Hematopoietic multipotent progenitor cell treated with erythropoietin and hydrocortisone succinate and interleukin-3 and kit ligand, for 6 days (in vitro differentiated cells): ENCODE measurements around the gene RENBP.
"Not testable (repeated sequence)": the region's sequence is repeated elsewhere in the genome, so short reads cannot be mapped to it uniquely, and the experiment has no call there.

Experiments used
- DNase-seq: peaks from one replicate; pipeline ENCODE4 v3.0.0-alpha.2; 2015

Gene RENBP

DNA sequence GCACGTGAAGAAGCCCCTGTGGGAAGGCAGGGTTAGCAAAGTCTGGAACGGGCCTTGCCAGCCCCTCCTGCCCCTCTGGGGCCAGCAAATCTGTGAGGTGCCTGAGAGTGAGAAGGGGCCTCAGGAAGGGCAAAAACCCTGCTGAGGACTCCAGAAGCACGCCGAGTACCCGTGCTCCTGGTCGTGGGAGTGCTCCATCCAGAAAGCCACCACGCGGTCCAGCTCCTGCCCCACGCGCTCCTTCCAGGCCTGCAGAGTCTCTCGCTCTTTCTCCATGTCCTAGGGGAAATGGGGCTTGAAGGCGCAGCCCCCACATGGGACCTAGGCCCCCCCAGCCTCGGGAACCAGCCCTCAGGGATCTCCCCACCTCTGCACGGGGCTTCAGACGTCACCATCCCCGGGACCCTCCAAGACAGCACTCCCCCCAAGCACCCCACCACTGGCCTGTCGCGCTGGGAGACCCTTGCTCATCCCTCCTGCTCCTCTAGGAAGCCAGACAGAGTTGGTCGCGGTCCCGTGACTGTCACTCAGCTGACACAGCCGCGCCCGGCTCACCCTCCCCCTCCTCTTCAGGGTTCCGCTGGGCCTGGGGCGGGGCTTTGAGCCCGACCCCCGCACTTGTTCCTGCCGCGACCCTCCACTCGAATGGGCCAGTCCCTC, at the start of gene RENBP:
TSS of gene RENBP (minus strand) at position 504 of the 660 bp plus-strand sequence. CDS start at position 471, 33 bp downstream.
- peak; percentile 78 for DNase-seq

DNA sequence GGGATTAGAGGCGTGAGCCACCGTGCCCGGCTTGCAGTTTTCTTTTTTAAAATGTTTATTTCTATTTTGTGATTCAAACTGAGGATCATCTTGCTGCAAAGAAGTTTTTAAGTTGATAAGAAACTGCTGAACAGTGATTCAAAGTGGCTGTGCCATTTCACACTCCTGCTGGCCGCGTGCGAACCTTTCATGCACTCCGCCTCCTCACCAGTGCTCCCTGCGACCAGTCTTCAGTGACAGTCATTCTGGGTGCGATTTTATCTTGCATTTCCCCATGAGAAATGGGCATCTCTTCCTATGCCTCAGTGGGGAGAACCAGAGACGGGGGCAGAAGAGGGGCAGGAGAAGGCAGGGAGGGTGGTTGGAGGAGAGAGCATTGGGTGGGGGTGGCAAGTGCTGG, 49.5 kb upstream of the RENBP start:
- DNase-seq, result no peak

DNA sequence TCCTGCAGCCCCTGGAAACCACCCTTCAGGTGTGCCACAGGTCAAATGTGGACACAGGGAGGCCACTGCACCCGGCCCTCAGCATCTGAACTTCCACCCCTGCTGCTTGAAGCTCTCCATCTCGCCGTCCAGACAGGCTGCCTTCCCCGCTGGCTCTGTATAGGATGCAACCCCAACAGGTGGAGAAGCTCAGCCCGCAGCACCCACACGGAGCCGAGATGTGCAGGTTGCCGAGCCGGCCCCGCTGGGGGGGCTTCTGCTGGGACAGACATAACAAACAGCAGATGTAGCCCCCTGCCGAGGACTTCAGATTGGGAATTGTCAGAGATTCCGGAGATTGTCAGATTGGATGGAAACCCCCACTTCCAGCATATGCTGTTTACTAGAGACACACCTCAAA, 48.6 kb upstream of the RENBP start:
- no peak for DNase-seq

DNA sequence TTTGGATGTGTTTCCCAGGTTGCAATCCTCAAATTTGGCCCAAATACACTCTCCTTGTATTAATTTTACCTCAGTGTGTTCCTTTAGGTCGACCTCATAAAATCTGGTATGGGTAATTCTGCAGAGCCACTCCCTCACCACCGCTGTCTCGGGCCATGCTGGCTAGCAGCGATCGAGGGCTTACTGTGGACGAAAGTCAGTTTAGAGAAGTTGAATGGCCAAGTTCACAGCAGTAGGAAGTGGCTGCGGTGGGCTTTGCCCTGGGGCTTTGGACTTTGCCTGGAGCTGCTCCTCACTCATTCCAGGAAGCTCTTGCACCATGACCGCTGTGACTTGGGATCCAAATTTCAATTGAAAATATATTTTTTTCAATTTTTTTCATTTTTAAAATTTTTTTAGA, 47.7 kb upstream of the RENBP start:
- no peak for DNase-seq

DNA sequence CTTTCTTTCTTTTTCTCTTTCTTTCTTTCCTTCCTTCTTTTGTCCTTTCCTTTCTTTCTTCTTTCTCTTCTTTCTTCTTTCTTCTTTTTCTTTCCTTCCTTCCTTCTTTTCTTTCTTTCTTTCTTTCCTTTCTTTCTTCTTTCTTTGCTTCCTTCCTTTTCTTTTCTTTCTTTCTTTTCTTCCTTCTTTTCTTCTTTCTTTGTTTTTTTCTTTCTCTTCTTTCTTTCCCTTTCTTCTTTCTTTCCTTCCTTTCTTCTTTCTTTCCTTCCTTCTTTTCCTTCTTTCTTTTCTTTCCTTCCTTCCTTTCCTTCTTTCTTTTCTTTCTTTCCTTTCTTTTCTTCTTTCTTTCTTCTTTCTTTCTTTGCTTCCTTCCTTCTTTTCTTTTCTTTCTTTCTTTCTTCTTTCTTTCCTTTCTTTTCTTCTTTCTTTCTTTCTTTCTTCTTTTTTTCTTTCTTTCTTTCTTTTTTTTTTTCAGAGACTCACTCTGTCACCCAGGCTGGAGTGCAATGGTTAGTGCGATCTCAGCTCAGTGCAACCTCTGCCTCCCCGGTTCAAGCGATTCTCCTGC, 46.7 kb upstream of the RENBP start:
- DNase-seq, result no peak

DNA sequence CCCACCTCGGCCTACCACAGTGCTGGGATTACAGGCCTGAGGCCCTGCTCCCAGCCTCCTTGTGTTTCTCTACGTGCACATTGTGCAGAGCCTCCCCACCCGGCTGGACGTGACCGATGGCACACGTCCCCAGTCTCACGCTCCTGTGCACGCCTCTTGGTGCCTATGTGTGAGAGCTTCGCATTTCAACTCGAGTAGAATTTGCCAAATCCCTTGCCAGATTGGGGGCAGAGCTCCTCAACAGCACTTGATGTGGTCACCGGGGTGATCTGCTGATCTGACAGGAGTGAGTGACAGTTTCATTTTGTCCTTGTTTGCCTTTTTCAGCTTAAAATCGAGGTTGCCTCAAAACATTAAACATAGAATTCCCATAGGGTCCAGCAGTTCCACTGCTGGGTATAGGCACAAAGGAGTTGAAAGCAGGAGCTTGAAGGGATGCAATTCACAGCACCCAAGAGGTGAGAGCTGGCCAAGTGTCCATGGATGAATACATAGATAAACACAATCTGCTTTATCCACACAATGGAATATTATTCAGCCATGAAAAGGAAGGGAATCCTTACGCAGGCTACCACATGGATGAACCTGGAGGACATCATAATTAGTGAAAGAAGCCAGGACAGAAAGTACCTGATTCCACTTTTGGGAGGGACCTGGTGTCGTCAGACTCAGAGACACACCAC, 45.7 kb upstream of the RENBP start:
- DNase-seq, result no peak

DNA sequence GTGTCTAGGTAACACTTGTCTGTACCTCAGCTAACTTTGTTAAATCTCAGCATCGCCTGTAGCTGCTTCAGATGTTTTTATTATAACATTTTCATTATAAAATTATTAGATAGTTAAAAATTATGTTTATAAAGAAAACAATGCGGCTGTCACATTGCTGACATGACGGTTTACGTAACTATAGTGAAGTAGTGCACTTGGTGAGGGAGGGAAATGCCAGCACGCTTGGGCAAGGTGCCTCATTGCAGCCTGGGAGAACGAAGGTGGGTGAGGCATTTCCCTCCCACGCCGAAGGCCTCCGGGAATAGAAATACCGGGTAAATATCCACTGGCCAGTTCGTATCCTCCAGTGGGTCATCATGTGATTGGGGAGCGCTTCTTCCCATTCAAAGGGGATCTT, 44.0 kb upstream of the RENBP start:
- no peak for DNase-seq

DNA sequence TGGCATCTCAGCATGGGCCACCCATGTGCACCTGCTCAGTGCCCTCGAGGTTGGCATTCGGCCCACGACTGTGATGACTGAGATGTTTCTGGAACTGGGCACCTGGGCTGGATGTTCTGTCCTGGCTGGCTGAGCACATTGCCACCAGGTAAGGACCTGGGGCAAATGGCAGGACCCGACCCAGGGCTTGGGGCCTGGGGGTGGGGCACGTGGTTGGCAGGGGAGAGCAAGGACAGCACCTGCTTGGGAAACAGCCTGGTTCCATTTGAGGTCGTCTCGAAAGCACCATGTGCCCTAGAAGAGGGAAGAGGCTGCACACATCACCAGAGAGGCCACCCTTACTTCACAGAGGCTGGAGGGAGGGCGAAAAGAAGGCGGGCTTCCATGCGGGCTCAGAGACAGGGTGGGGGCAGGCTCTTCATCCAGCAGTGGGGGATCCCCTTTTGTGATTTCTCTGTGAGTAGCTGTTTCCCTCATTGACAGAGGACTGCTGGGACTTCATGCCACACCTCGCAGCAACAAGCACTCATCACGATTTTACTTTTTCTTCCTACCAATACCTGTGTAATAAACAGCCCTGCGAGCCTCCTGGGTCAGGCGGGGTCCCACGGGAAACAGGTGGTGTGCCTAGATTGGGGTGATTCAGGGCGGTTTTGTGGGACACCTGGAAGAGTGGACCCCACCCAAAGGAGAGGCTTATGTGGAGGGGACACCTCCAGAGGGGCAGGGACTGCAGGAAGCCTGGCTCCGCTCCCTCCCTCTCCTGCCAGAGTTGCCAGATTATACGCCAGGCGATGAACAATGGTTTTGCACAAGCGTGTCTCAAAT, 40.1 kb upstream of the RENBP start:
- peak; percentile 49 for DNase-seq

DNA sequence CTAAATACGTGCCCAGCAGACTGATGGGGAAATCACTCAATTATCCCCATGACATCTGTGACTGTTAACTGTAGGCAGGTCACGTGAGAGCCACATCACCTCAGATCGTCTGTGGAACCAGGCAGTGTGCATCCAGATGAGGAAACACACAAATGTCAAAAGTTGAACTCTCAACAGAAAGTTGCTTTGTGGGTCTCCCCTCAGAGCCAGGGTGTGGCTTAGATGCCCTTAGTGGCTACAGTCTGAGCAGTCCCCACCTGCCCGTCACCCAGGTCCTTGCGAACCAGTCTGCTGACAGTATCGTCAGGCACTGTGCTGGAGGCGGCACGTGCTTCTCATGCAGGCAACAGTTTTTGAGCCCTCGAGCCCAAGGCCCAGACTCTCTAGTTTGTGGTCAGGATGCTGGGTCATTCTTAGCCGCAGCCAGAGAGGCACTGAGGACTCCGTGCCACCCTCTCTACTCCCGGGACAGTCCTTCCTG, 38.9 kb upstream of the RENBP start:
- DNase-seq, result no peak

DNA sequence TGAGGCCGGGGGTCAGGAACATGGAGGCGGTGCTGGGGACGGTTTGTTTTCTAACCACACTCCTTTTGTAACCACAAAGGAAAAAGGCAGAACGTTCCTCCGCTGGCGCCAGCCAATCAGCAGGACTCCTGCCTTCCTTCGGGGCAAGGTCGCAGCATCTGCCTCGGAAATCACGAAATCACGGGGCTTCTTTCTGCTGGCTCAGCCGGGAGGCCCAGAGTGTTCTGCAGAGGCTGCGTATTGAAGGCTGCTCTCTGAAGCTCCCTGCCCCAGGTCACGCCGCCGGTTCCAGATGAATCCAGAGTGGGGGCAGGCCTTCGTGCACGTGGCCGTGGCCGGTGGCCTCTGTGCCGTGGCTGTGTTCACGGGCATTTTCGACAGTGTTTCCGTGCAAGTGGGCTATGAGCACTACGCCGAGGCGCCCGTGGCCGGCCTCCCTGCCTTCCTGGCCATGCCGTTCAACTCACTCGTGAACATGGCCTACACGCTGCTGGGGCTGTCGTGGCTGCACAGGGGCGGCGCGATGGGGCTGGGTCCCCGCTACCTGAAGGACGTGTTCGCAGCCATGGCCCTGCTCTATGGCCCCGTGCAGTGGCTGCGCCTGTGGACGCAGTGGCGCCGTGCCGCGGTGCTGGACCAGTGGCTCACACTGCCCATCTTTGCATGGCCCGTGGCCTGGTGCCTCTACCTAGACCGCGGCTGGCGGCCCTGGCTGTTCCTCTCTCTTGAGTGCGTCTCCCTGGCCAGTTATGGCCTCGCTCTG, 37.5 kb upstream of the RENBP start:
- DNase-seq, result peak; percentile 75

DNA sequence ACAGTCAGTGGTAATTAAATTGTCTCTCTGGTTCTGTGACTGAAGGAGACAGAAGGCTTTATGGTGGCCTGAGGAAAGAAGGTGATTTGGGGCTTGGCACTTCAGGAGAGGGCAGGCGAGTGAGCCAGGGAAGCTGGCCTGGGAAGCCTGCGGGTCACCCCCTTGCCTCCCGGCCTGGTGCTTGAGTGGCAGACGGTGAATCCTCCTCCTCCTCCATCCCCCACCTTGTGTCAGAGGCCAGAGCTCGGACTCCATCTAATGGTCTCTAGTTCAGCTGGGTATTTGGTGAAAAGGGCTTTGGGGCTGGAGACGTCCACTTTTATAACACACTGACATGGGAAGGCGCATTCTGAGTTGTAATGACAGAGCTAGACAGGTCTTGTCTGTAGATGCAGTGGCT, 36.8 kb upstream of the RENBP start:
- no peak for DNase-seq

DNA sequence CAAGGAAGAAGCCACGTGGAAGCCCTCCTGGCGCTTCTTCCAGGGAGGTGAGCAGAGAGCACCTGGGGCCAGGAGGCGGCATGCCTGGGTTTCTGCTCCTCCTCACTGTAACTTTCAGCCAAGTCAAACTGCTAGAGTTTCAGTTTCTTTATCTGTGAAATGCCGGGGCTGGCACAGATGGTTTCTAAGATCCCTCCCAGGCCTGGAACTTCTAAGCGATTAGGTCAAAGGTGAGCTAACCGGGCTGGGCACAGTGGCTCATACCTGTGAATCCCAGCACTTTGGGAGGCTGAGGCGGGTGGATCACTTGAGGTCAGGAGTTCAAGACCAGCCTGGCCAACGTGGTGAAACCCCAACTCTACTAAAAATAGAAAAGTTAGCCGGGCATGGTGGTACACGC, 36.0 kb upstream of the RENBP start:
- DNase-seq, result not testable (repeated sequence)

DNA sequence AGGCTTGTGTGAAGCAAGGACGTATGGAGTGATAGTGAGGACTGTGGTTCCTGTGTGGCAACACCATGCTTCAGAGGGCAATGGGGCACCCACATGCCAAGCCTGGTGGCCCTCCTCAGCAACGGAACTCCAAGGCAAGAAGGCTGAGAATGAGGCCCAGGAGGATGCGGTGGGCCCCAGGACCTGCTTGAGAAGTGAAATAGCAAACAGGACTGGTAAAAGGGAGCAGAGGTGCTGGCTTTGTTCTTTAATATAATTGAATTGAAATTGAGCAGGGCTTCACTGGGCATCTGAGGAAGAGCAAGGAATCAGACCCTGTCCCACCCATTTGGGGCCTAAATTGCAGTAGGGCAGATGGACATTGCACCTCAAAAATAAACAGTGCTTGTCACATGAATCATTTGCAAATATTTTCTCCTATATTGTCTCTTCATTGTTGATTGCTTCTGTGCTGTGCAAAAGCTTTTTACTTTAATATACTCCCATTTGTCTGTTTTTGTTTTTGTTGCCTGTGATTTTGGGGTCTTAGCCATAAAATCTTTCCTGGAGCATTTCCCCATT, 30.4 kb upstream of the RENBP start:
- peak; percentile 34 for DNase-seq

DNA sequence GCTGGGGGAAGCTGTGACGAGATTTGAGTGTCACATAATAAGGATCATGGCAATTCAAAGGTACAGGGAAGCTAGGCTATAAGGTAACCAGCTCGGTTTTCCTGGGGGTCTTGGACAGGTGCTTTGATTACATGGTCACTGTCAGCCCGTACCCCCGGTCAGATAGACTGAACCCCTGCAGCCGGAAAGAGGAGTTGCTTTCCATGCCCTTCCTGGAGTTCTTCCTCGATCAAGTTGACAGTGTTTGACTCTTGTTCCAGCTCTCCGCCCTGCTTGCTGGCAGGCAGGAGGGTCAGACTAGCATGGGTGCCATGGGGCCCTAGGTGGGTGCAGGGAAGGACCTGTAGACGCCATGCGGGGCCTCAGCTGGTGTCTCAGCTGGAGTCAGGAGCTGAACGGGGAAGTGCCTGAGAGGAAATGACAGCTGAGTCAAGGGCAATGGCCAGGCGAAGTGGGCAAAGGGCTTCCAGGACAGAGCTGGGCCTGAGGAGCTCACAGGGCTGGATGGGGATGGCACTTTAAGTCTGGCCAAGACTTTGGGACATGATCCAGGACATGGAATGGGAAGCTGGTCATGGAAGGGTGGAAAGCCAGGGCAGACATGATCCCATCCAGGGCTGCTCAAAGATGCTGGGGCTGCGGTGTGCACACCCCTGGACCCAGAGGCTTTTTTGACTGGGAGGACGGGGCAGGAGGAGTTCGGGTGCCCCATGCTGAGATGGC, 29.7 kb upstream of the RENBP start:
- no peak for DNase-seq

DNA sequence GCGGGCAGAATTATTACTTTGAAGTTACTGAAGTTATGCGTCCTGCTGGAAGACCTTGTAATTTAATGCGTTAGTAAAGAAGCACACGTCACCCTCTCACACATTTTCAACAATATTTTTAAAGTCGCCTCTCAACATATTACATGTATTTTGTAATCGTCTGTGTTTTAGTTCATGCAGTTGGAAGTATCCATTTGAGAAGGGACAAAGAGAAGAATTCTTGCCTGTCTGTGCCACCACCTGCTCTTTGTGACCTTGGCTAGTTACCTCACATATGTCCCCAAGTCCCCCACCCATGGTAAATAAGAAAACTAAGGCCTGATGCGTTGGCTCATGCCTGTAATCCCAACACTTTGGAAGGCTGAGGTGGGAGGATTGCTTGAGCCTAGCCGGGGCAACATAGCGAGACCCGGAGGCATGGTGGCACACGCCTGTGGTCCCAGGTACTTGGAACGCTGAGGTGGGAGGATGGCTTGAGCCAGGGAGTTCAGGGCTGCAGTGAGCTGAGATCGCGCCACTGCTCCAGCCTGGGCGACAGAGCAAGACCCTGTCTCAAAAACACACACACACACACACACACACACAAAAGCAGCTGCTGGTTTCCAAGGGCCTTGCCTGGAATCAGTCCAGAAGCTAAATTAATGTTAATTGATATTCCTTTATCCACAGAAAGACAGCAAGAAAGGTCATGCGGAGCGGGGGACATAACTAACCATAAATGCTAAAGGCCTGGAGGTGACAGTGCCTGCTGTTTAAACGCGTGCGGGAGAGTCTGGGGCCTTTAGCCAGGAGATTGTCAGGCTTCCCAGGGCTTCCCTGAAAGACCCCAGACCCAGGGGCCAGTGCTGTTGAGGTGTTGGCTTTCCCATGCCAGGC, 28.9 kb upstream of the RENBP start:
- DNase-seq, result no peak

DNA sequence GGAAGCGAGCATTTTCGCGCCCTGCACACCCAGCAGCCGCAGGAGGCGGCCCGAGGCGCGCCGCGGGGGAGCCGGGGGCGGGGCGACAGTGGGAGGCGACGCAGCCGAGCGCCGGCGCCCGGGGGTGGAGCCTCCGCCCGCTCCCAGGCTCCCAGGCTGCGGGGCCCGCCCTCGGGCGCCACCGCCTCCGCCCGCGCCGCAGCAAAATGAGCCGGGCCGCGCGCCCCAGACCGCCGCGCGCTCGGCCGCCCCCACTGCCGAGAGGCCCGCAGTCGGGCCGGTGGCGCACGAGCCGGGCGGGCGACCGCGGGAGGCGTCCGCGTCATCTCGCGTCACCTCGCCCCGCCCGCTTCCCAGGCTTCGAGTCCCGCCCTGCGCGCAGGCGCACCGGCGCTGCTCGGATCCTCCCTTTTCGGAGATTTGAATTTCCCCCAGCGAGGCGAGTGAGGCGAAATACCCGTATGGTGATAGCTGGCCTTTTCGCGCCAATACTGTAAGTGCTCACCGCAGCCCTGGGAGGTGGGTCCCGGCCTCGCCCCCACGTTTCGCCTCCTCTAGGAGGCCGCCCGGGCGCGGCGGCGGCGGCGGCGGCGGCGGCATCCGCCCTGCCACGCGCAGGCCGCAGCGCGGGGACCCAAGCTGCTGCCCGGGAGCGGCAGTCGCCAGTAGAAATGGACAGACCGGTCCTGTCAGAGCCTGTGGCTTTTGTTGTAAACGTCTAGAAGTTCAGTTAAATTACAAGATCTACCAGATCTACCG, 28.1 kb upstream of the RENBP start, which contains the start of gene TMEM187:
TSS of gene TMEM187 (plus strand) at position 387 of the 759 bp plus-strand sequence. CDS start 9,309 bp downstream, outside the sequence.
- peak; percentile 94 for DNase-seq

DNA sequence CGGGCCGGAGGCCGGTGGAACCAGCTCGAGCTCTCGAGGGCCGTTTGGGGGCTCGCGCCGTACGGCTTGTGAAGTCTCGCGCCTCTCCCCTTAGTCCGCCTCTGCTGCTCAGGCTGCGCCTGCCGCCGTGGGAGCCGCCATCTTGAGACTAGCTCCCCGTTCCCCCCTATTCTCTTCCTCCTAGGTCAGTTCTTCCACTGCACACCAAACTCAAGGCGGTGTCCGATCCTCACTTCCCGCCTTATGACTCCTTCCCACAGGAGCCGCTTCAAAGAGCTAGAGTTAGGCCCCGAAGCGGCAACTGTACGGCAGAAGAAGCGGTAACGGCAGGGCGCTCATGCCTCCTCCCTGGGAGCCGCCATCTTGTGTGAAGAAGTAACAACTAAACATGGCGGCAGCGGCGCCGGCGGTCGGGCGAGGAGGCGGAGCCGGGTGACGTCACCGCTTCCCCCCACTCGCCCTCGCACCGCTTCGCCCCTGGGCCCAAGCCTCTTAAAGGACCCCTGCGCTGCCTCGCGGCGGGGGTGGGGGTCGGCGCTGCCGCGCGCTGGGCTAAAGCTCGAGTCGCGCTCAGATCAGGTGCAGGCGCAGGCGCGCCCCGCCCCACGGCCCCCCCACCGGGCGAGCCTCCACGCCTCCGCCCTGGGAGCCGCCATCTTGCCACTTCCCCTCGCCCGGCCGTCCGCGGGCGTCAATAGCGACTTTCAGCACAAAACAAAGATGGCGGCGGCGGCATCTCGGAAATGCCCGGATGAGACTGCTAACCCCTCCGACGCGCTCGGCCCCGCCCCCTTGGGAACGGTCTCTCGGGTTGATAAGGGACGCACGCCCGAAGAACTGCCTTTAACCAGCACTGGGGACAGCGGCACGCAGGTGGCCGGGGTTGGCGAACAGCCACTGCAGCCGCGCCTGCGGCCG, 27.3 kb upstream of the RENBP start, which contains the start of gene HCFC1:
TSS of gene HCFC1 (minus strand) at position 369 of the 918 bp plus-strand sequence. CDS start 978 bp downstream, outside the sequence.
- DNase-seq, result peak; percentile 92

DNA sequence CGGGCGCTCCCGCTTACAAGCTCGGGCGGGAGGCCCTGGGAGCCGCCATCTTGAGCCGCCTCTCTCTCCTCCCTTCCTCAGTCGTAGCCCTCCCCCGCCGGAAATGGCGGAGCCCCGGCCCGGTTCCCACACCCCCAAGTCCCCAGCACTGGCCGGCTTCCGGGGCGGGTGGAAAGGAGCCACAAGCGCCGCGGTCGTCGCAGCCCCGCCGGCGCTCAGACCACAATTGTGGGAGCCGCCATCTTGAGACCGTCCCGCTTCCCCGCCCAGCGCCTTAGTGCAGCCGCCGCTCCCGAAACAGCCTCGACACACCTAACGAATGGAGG, 26.6 kb upstream of the RENBP start:
- DNase-seq, result peak; percentile 89
